Measurements from ENCODE around the gene RAB34. TPM values are rescaled to one million over a fixed set of nuclear protein-coding genes. Genes with fewer than 3 reads are reported as not detected.
A peak's percentile ranks its signal among the peaks of the same experiment; 100 is the strongest.

The RAB34 gene
- total RNA-seq, 1 donor from 2014 or later, result 153 TPM

DNA sequence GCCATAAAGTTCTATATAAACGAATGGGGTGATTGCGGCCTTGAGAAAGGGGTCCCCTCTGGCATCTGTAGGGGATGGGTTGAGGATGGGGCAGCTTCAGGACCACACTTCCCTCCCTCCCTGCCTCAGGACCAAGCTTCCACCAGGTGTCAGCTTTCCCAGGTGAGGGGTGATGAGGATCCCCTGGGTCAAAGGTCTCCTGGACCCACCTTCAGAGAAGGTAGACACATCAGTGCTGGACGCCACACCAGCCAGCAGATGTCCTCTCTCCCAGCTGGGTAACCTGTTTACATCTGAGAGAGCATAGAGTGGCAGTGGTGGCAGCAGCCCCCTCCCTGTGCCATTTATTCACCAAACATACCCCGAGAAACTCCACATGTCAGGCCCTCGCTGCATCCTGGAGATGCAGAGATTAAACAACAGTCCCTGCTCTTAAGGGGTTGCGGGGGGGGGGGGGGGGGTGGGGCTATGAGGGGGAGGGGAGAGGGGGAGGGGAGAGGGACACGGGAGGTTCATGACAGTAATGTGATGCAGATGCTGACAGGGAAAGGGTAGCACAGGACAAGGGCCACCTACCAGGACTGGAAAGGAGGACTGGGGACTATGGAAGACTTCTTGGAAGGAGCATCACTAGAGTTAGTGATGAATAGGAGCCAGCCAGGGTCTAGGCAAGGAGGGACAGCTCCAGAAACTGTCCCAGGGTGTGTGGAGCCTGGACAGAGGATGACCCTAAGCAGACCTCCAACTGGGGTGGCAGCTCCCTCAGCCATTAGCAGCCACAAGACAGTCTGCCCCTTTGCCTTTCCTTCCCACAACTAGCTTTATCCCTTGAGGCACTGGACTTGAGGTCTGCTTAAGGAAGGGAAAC, 11.0 kb downstream of the RAB34 start:
- TF ChIP-seq, protein P1, sequence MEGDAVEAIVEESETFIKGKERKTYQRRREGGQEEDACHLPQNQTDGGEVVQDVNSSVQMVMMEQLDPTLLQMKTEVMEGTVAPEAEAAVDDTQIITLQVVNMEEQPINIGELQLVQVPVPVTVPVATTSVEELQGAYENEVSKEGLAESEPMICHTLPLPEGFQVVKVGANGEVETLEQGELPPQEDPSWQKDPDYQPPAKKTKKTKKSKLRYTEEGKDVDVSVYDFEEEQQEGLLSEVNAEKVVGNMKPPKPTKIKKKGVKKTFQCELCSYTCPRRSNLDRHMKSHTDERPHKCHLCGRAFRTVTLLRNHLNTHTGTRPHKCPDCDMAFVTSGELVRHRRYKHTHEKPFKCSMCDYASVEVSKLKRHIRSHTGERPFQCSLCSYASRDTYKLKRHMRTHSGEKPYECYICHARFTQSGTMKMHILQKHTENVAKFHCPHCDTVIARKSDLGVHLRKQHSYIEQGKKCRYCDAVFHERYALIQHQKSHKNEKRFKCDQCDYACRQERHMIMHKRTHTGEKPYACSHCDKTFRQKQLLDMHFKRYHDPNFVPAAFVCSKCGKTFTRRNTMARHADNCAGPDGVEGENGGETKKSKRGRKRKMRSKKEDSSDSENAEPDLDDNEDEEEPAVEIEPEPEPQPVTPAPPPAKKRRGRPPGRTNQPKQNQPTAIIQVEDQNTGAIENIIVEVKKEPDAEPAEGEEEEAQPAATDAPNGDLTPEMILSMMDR (IDR thresholded peaks at IDR 0.05), result no peak
- Mint-ChIP-seq H3K36me3 (ENCODE audit: unreplicated experiment) (peaks cover 12% of the 10 kb centered on the region), H3K9me3 (ENCODE audit: unreplicated experiment) (no peaks in the 10 kb centered on the region), H3K27me3 (ENCODE audit: unreplicated experiment) (no peaks in the 10 kb centered on the region), H3K27ac (ENCODE audit: unreplicated experiment) (no peak overlapping the region), H3K4me3 (ENCODE audit: unreplicated experiment) (no peak overlapping the region), H3K4me1 (ENCODE audit: unreplicated experiment) (peaks cover 12% of the 10 kb centered on the region)
- no peak for DNase-seq (ENCODE audit: extremely low spot score, unreplicated experiment)

DNA sequence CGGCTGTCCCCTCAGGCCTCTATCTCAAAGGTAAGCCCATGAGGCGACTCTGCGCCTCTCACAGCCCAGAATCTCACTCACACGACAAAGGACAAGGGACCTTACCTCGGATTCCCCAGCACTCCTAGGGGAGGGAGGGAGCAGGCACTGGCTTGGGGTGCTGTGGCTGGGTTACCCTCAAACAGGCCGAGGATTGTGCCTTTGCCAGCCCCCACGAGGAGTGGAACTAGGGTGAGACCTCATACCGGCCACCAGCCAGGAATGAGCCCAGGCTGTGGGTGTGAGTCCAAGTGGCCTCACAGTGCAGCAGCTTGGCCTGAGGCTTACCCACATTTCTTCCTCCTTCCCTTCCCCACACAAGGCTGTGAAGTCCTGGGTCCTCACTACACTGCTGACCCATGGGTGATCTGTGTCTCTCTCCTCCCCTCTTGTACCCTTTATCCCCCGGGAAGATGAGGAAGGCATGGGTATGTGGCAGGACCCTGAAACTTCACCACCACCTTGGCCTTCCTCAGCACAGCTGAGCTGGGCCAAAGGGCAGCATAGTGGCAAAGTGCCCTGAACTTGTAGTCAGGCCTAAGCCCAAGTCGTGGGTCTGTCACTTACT, 11.8 kb downstream of the RAB34 start:
- Mint-ChIP-seq H3K9me3 (ENCODE audit: unreplicated experiment) (no peaks in the 10 kb centered on the region), H3K27ac (ENCODE audit: unreplicated experiment) (peak overlapping the region; percentile 23), H3K27me3 (ENCODE audit: unreplicated experiment) (no peaks in the 10 kb centered on the region), H3K36me3 (ENCODE audit: unreplicated experiment) (peaks cover 17% of the 10 kb centered on the region), H3K4me3 (ENCODE audit: unreplicated experiment) (no peak overlapping the region), H3K4me1 (ENCODE audit: unreplicated experiment) (peaks cover 8% of the 10 kb centered on the region)
- no peak for DNase-seq (ENCODE audit: extremely low spot score, unreplicated experiment)
- TF ChIP-seq, protein P1 (IDR thresholded peaks at IDR 0.05), result no peak

DNA sequence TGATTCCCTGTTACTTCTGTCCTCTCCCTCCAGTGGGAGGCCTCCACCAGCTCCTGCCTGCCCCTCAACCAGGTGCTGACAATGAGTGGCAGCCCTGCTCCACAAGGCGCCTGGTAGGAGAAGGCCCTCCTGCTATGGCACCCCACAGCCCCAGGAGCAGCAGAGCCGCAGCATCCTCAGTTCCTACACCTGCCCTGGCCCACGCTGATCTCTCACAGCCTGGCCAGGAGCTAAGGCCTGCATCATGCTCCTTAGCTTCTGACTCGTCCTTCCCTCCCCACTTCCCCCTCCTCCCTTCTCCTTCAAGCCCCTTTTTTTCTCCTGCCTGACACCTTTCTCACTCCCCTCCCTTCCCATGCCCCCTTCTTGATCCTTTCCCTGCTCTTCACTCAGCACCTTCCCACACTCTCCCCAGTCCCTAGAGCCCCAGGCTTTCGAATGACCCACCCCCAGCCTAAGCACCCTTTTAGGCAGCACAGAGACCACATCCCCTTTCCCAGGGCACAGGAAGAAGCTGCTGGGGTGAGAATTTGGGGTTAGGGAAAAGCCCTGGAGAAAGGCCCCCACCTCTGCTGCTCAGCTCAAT, 12.5 kb downstream of the RAB34 start:
- peaks cover 3% of the 10 kb centered on the region for H3K4me1 Mint-ChIP-seq (ENCODE audit: unreplicated experiment)
- H3K27me3 Mint-ChIP-seq (ENCODE audit: unreplicated experiment), result no peaks in the 10 kb centered on the region
- TF ChIP-seq, protein P1 (IDR thresholded peaks at IDR 0.05), result no peak
- H3K27ac Mint-ChIP-seq (ENCODE audit: unreplicated experiment), result no peak overlapping the region
- peaks cover 20% of the 10 kb centered on the region for H3K36me3 Mint-ChIP-seq (ENCODE audit: unreplicated experiment)
- no peak overlapping the region for H3K4me3 Mint-ChIP-seq (ENCODE audit: unreplicated experiment)
- no peak for DNase-seq (ENCODE audit: extremely low spot score, unreplicated experiment)
- H3K9me3 Mint-ChIP-seq (ENCODE audit: unreplicated experiment), result no peaks in the 10 kb centered on the region

DNA sequence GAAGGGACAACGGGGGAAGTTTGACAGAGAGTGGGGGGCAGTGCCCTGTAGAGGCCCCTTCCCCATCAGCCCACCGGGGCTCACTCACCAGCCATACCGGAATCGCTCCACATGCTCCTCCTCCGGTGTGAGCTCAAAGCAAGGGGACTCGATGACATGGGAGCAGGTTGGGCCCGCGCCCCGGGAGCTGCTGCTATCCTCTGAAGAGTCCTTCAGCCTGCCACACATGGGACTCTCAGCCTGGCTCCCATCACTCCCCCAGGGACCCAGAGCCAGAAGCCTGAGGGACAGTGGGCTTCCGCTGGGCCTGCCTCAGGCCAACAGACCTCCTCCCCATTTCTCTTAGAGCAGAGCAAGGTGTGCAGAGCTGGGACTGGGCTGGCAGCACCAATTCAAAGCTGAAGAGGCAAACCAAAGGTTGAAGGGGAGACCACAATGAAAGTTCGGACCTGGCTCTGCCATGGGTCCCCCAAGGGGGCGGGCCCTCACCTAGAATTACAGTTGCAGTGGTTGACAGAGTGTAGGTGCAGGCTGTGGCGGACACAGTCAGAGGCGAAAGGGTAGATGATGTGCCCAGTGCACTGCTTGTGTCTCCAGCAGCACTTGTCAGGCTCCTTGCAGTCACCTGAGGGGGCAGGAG, 13.3 kb downstream of the RAB34 start:
- Mint-ChIP-seq H3K36me3 (ENCODE audit: unreplicated experiment) (peaks cover 25% of the 10 kb centered on the region), H3K4me3 (ENCODE audit: unreplicated experiment) (no peak overlapping the region), H3K9me3 (ENCODE audit: unreplicated experiment) (no peaks in the 10 kb centered on the region), H3K27me3 (ENCODE audit: unreplicated experiment) (no peaks in the 10 kb centered on the region), H3K4me1 (ENCODE audit: unreplicated experiment) (no peaks in the 10 kb centered on the region), H3K27ac (ENCODE audit: unreplicated experiment) (no peak overlapping the region)
- TF ChIP-seq, protein P1 (IDR thresholded peaks at IDR 0.05), result no peak
- no peak for DNase-seq (ENCODE audit: extremely low spot score, unreplicated experiment)

All from osteocyte (in vitro differentiated cells).